ENCODE results near the gene ABCD1. TPM values are rescaled to one million over a fixed set of nuclear protein-coding genes. Genes with fewer than 3 reads are reported as not detected.
"Not testable (repeated sequence)": the region's sequence is repeated elsewhere in the genome, so short reads cannot be mapped to it uniquely, and the experiment has no call there.

Gene ABCD1
- total and polyA plus RNA-seq, 3 experiments from 2014 or later, result 3.4 to 4.1 (median 3.9) TPM

DNA sequence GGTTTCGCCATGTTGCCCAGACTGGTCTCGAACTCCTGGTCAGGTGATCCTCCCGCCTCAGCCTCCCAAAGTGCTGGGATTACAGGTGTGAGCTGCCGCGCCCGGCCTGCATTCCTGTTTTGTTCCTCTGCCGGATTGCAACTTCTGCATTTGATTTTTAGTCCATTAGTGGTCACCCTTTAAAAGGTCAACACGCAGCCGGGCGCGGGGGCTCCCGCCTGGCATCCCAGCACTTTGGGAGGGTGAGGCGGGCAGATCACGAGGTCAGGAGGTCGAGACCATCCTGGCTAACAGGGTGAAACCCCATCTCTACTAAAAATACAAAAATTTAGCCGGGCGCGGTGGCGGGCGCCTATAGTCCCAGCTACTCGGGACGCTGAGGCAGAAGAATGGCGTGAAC lies 5.5 kb downstream of the ABCD1 start:
- POLR2A ChIA-PET, H3K27me3 Mint-ChIP-seq: not testable (repeated sequence)

DNA sequence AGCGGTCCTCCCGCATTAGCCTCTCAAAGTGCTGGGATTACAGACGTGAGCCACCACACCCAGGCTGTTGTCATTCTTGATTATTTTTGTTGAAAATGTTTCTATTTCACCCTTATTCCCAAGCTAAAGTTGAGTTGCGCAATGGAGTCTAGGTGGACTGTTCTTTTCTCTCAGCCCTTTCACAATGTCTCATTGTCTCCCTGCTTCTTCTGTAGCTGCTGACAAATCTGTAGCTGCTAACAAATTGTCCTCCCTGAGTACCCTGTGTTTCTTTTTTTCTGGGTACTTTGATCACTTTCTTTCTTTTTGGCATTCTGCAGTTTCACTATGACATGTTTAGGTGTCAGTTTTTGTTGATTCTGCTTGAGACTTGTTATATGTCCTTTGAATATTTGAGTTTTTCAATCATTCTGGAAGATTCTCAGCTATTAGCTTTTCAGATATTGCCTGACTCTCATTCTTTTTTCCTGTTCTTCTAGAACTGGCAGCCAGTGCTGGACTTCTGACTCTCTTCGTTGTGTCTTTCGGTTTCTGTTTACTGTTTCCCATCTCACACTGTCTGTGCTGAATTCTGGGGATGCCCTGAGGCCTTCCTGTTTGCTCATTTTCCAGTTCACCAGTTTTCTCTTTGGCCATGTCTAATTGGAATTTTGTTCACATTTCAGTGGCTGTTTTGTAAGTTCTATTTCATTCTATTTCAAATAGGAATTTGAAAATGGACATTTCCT lies 6.6 kb downstream of the ABCD1 start:
- ChIA-PET CTCF (interaction anchor here (1.1 kb wide), 1 partner anchor 215 kb away, joined by 3 read pairs; no protein-coding TSS in a partner anchor), POLR2A (no interaction called here)
- no peaks in the 10 kb centered on the region for H3K27me3 ChIP-seq (ENCODE audit: insufficient read depth, low read length, poor library complexity, severe bottlenecking)
- no peaks in the 10 kb centered on the region for H3K9me3 Mint-ChIP-seq
- no peaks in the 10 kb centered on the region for H3K9me3 ChIP-seq (ENCODE audit: low read length)
- no peak overlapping the region for H3K27ac ChIP-seq (ENCODE audit: low read depth, low read length)
- H3K4me1 ChIP-seq (ENCODE audit: insufficient read depth, low read length), result peaks cover 13% of the 10 kb centered on the region
- H3K4me3 ChIP-seq (ENCODE audit: low read length), result no peak overlapping the region
- peak overlapping the region in 5 of 8 donors; percentile 37 to 76 (median 48) for H3K27ac Mint-ChIP-seq
- H3K36me3 Mint-ChIP-seq, result peaks cover 2 to 15% (median 4%) of the 10 kb centered on the region in 3 donors
- no peaks in the 10 kb centered on the region for H3K27me3 Mint-ChIP-seq
- peak overlapping the region in 1 of 7 donors; percentile 1 for H3K4me3 Mint-ChIP-seq
- H3K36me3 ChIP-seq (ENCODE audit: insufficient read depth, low read length), result no peaks in the 10 kb centered on the region
- H3K4me1 Mint-ChIP-seq, result peaks cover 25 to 40% (median 27%) of the 10 kb centered on the region in 3 donors
- no peak for DNase-seq

More for the DNA sequence above, 5.5 kb downstream of the ABCD1 start:
- not testable (repeated sequence) for H3K27me3 ChIP-seq (ENCODE audit: insufficient read depth, low read length, poor library complexity, severe bottlenecking); DNase-seq; H3K36me3 ChIP-seq (ENCODE audit: insufficient read depth, low read length); H3K27ac ChIP-seq (ENCODE audit: low read depth, low read length); H3K4me3 ChIP-seq (ENCODE audit: low read length); H3K4me3 Mint-ChIP-seq; H3K9me3 Mint-ChIP-seq; H3K9me3 ChIP-seq (ENCODE audit: low read length)
- CTCF ChIA-PET, result interaction anchor here (1.1 kb wide), 1 partner anchor 217 kb away, joined by 3 read pairs; no protein-coding TSS in a partner anchor
- peaks cover 0 to 12% (median 2%) of the 10 kb centered on the region in 3 donors for H3K36me3 Mint-ChIP-seq
- H3K4me1 Mint-ChIP-seq, result peaks cover 20 to 42% (median 21%) of the 10 kb centered on the region in 3 donors
- peak overlapping the region in 1 of 8 donors; percentile 29 for H3K27ac Mint-ChIP-seq
- H3K4me1 ChIP-seq (ENCODE audit: insufficient read depth, low read length), result peaks cover 13% of the 10 kb centered on the region

DNA sequence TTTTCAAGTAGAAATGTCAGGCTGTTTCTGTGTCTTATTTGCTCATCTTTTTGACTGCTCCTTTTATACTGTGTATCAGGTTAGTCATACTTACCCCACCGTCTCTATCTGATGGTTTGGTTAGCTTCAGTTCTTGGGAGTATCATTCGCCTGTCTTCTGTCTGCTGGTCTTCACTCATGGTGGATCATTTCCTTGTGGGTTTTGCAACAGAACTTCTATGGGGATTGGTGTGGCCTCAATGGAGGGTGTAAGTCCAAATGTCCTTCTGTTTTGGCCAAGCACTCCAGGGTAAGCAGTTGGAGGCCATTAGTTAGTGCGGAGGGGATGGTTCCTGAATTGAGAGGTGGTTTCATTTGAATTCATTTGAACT lies 7.2 kb downstream of the ABCD1 start:
- H3K27me3 ChIP-seq (ENCODE audit: insufficient read depth, low read length, poor library complexity, severe bottlenecking), result no peaks in the 10 kb centered on the region
- no peaks in the 10 kb centered on the region for H3K27me3 Mint-ChIP-seq
- no peaks in the 10 kb centered on the region for H3K9me3 Mint-ChIP-seq
- H3K9me3 ChIP-seq (ENCODE audit: low read length), result no peaks in the 10 kb centered on the region
- H3K4me3 Mint-ChIP-seq, result no peak overlapping the region
- DNase-seq, result no peak
- H3K4me1 ChIP-seq (ENCODE audit: insufficient read depth, low read length), result peaks cover 11% of the 10 kb centered on the region
- H3K36me3 ChIP-seq (ENCODE audit: insufficient read depth, low read length), result no peaks in the 10 kb centered on the region
- POLR2A ChIA-PET, result no interaction called here
- H3K4me1 Mint-ChIP-seq, result peaks cover 23 to 36% (median 26%) of the 10 kb centered on the region in 3 donors
- H3K27ac Mint-ChIP-seq, result peak overlapping the region in 3 of 8 donors; percentile 2 to 76 (median 66)
- peaks cover 2 to 18% (median 4%) of the 10 kb centered on the region in 3 donors for H3K36me3 Mint-ChIP-seq
- CTCF ChIA-PET, result no interaction called here
- no peak overlapping the region for H3K4me3 ChIP-seq (ENCODE audit: low read length)
- H3K27ac ChIP-seq (ENCODE audit: low read depth, low read length), result no peak overlapping the region

DNA sequence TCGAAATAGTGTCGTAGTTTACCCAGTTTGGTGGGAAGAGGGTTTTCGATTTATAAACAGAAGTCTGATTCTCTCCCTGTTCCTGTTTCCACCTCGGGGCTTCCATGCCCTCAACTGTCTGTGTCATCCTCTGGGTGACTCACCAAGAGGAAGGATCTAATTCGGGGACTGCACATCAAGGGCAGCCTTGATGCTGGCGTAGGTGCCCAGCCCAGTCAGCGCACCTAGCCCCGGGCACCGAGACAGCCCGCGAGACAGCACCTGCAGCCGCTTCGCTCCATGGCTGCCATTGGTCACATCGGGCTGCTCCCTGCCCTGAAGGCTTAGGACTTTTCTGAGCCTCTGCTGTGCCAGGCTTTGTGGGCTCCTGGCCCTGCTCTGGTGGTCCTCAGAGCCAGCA lies 7.7 kb downstream of the ABCD1 start:
- H3K4me3 ChIP-seq (ENCODE audit: low read length), result no peak overlapping the region
- peaks cover 2 to 18% (median 4%) of the 10 kb centered on the region in 3 donors for H3K36me3 Mint-ChIP-seq
- ChIA-PET POLR2A (interaction anchor here (0.6 kb wide), 1 partner anchor 8 kb away, joined by 4 read pairs; the partner anchor contains the start of gene BCAP31), CTCF (no interaction called here)
- peak overlapping the region in 1 of 7 donors; percentile 38 for H3K4me3 Mint-ChIP-seq
- no peaks in the 10 kb centered on the region for H3K27me3 Mint-ChIP-seq
- no peak overlapping the region for H3K27ac Mint-ChIP-seq
- H3K4me1 ChIP-seq (ENCODE audit: insufficient read depth, low read length), result peaks cover 5% of the 10 kb centered on the region
- H3K4me1 Mint-ChIP-seq, result peaks cover 19 to 30% (median 21%) of the 10 kb centered on the region in 3 donors
- no peaks in the 10 kb centered on the region for H3K36me3 ChIP-seq (ENCODE audit: insufficient read depth, low read length)
- no peaks in the 10 kb centered on the region for H3K9me3 Mint-ChIP-seq
- DNase-seq, result no peak
- H3K27ac ChIP-seq (ENCODE audit: low read depth, low read length), result no peak overlapping the region
- no peaks in the 10 kb centered on the region for H3K27me3 ChIP-seq (ENCODE audit: insufficient read depth, low read length, poor library complexity, severe bottlenecking)
- H3K9me3 ChIP-seq (ENCODE audit: low read length), result no peaks in the 10 kb centered on the region

DNA sequence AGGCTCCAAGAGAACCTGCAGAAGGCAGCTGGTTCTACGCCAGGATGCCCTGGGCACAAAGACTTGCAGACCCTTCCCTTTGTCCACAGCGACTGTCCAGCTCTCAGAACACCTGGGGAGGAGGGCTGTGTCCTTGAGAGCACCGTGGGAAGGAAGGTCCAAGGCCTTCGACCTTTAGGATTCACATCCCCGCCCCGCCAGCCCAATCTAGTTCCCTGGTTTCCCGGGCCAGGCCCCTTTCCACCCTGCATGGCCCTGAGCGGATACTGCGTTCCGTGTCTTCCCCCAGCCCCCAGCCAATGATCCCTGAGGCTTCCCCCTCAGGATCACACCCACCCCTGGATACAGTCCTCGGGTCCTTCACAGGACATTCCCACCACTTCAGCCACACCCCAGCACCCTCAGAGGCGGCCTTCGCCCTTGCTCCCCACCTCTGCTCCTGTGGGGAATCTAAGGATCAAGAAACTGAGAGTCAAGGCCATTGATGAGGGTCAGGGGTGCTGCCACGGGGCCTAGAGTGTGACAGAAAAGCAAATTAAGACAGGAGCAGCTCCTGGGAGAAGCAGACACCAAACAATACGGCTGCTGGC lies 9.1 kb downstream of the ABCD1 start:
- H3K36me3 Mint-ChIP-seq, result peaks cover 2 to 18% (median 4%) of the 10 kb centered on the region in 3 donors
- DNase-seq, result no peak
- no peaks in the 10 kb centered on the region for H3K9me3 Mint-ChIP-seq
- Histone ChIP-seq H3K4me3 (ENCODE audit: low read length) (no peak overlapping the region), H3K27me3 (ENCODE audit: insufficient read depth, low read length, poor library complexity, severe bottlenecking) (no peaks in the 10 kb centered on the region), H3K36me3 (ENCODE audit: insufficient read depth, low read length) (no peaks in the 10 kb centered on the region), H3K27ac (ENCODE audit: low read depth, low read length) (no peak overlapping the region), H3K4me1 (ENCODE audit: insufficient read depth, low read length) (no peaks in the 10 kb centered on the region), H3K9me3 (ENCODE audit: low read length) (no peaks in the 10 kb centered on the region)
- peaks cover 15 to 22% (median 15%) of the 10 kb centered on the region in 3 donors for H3K4me1 Mint-ChIP-seq
- H3K4me3 Mint-ChIP-seq, result peak overlapping the region in 1 of 7 donors; percentile 61
- H3K27me3 Mint-ChIP-seq, result peaks cover 0 to 4% of the 10 kb centered on the region in 2 donors
- ChIA-PET POLR2A (no interaction called here), CTCF (no interaction called here)
- H3K27ac Mint-ChIP-seq, result no peak overlapping the region

DNA sequence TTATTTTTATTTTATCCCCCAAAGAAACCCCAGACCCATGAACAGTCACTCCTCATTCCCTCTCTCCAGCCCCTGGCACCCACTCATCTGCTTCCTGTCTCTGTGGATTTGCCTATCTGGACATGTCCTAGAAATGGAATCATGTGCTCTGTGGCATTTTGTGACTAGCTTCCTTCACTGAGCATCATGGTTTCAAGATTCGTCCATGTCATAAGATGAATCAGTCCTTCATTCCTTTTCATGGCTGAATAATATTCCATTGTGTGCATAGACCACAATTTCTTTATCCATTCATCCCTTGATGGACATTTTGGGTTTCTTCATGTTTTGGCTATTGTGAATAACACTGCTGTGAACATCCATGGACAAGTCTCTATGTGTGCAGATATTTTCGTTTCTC lies 10.2 kb downstream of the ABCD1 start:
- peak overlapping the region in 5 of 8 donors; percentile 8 to 77 (median 43) for H3K27ac Mint-ChIP-seq
- no peak overlapping the region for H3K4me3 Mint-ChIP-seq
- CTCF ChIA-PET, result interaction anchor here (1.5 kb wide), 1 partner anchor 9 kb away, joined by 3 read pairs; no protein-coding TSS in a partner anchor
- H3K9me3 ChIP-seq (ENCODE audit: low read length), result no peaks in the 10 kb centered on the region
- peaks cover 15 to 24% (median 17%) of the 10 kb centered on the region in 3 donors for H3K4me1 Mint-ChIP-seq
- DNase-seq, result no peak
- no peaks in the 10 kb centered on the region for H3K36me3 ChIP-seq (ENCODE audit: insufficient read depth, low read length)
- H3K27me3 Mint-ChIP-seq, result peaks cover 0 to 6% of the 10 kb centered on the region in 2 donors
- H3K9me3 Mint-ChIP-seq, result no peaks in the 10 kb centered on the region
- no peak overlapping the region for H3K4me3 ChIP-seq (ENCODE audit: low read length)
- no peaks in the 10 kb centered on the region for H3K27me3 ChIP-seq (ENCODE audit: insufficient read depth, low read length, poor library complexity, severe bottlenecking)
- H3K36me3 Mint-ChIP-seq, result peaks cover 2 to 15% (median 4%) of the 10 kb centered on the region in 3 donors
- H3K27ac ChIP-seq (ENCODE audit: low read depth, low read length), result no peak overlapping the region
- peaks cover 7% of the 10 kb centered on the region for H3K4me1 ChIP-seq (ENCODE audit: insufficient read depth, low read length)
- POLR2A ChIA-PET, result no interaction called here

DNA sequence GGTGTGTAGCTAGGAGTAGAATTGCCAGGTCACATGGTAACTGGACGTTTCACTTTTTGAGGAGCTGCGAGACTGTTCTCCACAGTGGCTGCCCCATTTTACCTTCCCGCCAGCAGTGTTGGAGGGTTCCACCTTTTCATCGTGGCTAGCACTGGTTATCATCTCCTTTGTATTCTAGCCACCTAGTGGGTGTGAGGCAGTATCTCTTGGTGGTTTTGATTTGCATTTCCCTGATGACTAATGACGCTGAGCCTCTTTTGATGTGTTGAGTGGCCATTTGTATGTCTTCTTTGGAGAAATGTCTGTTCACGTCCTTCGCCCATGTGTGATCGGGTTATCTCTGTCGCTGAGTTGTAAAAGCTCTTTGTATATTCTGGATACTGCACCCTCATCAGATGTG lies 10.6 kb downstream of the ABCD1 start:
- H3K4me3 ChIP-seq (ENCODE audit: low read length), result no peak overlapping the region
- H3K27me3 Mint-ChIP-seq, result peaks cover 0 to 6% of the 10 kb centered on the region in 2 donors
- H3K9me3 Mint-ChIP-seq, result no peaks in the 10 kb centered on the region
- peak in 1 of 5 donors; percentile 22 for DNase-seq
- H3K27ac Mint-ChIP-seq, result peak overlapping the region; percentile 1 to 77 (median 19)
- H3K4me3 Mint-ChIP-seq, result peak overlapping the region in 1 of 7 donors; percentile 26
- H3K36me3 ChIP-seq (ENCODE audit: insufficient read depth, low read length), result no peaks in the 10 kb centered on the region
- peaks cover 11% of the 10 kb centered on the region for H3K4me1 ChIP-seq (ENCODE audit: insufficient read depth, low read length)
- POLR2A ChIA-PET, result no interaction called here
- peaks cover 2 to 15% (median 4%) of the 10 kb centered on the region in 3 donors for H3K36me3 Mint-ChIP-seq
- no peaks in the 10 kb centered on the region for H3K27me3 ChIP-seq (ENCODE audit: insufficient read depth, low read length, poor library complexity, severe bottlenecking)
- H3K27ac ChIP-seq (ENCODE audit: low read depth, low read length), result no peak overlapping the region
- CTCF ChIA-PET, result interaction anchor here (1.5 kb wide), 1 partner anchor 9 kb away, joined by 3 read pairs; no protein-coding TSS in a partner anchor
- peaks cover 19 to 28% (median 20%) of the 10 kb centered on the region in 3 donors for H3K4me1 Mint-ChIP-seq
- no peaks in the 10 kb centered on the region for H3K9me3 ChIP-seq (ENCODE audit: low read length)
